Activated effector memory CD4-positive, alpha-beta T cell treated with Interleukin-2 at 50 U/mL for 16 hours (primary cell): ENCODE results near the gene PTPRCAP.
"Not testable (repeated sequence)": the region's sequence is repeated elsewhere in the genome, so short reads cannot be mapped to it uniquely, and the experiment has no call there.

ENCODE experiments used
- DNase-seq: peaks from one replicate; pipeline ENCODE4 v3.0.0-alpha.2; 2020

Gene PTPRCAP

DNA sequence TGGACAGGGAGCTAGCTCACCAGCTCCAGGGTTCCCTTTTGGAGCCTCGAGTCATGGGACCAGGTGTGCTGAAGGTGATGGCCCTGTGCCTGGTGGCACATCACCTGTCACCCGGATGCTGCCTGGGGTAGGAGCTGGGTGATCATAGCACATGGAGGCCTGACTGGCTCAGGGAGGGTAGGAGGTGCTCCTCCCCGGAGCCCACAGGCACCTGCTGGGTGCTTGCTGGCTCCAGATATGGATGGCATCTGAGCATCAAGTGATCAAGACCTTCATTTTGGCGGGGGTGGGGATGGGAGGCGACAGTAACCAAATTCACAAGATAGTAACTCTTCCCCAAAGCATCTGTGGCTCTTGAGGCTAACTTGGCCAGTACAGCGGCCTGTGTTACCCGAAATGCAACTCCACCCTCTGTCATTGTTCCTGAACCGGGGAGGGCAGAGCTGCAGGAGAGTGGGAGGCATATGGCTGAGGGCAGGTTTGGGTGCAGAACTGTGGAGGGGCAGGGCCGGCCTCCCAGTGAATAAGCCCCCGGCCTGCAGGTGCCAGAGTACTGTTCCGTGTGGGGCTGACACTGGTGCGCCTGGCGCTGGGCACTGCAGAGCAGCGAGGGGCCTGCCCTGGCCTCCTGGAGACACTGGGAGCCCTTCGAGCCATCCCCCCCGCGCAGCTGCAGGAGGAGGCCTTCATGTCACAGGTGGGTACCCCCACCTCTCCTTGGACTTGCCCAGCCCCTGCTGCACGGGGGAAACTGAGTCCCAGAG is 28.9 kb downstream of the PTPRCAP start:
- DNase-seq = no peak

DNA sequence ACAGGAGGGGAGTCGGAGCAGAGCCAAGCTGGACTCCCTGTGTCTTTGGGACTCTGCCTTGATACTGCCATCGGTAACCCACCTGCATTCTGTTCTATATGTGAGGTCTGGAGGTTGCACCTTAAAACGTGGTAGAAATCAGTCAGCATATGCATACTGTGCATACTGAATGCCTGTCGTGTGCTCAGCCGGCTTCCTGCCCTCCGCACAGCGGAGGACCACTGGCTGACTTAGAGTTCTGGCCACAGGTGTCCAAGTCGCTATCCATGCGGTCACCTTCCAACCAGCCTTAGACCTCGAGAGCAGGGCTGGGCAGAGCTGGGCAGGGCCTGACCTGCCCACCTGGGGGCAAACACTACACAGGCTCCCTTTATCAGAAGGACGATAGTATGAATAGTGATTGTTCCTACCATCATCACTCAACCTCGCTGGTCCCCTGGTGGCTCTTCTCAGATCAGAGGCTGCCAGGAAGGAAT is 29.8 kb downstream of the PTPRCAP start:
- DNase-seq = no peak

DNA sequence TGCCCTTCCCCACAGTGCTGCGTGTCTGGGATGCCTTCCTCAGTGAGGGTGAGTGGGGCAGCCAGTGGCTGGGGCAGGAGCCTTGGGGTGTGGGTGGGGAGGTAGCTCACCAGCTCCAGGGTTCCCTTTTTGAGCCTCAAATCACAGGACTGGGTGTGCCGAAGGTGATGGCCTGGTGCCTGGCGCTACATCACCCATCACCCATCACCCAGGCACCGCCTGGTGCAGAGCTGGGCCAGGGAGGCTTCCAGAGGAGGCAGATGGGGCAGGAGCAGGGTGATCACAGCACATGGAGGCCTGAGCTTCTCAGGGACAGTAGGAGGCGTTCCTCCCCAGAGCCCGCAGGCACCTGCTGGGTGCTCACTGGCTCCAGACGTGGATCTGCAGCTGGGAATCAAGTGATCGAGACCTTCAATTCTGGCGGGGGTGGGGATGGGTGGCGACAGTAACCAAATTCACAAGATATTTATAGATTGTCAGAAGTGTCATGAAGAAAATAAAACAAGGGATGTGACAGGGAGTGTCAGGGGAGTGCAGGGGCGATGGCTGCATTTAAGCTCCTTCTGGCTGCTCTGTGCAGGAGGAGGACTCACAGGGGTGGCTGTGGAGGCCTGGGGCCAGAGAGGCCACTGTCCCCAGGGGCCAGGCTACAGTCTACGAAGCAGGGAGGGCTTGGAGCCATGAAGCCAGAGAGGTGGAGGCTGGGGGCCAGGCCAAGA is 30.4 kb downstream of the PTPRCAP start:
- DNase-seq = no peak

DNA sequence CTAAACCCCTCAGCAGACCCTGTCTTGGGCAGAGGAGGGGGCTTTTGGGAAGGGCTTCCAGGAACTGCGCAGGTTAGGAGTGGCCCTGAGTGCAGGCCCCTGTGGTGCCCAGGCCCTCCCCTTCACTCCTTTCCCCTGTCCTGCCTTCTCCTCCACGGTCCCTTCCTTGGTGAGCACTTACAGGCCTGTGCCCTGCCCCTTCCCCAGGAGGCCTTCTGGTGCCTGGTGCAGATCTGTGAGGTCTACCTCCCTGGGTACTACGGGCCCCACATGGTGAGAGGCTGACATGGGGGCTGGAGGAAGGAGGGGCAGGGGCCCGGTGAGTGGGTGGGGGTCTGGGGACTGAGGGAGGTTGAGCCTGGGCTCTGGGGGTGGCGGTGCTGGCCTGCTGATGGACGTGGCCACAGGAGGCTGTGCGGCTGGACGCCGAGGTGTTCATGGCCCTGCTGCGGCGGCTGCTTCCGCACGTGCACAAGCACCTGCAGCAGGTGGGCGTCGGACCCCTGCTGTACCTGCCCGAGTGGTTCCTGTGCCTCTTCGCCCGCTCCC is 31.0 kb downstream of the PTPRCAP start:
- no peak for DNase-seq

DNA sequence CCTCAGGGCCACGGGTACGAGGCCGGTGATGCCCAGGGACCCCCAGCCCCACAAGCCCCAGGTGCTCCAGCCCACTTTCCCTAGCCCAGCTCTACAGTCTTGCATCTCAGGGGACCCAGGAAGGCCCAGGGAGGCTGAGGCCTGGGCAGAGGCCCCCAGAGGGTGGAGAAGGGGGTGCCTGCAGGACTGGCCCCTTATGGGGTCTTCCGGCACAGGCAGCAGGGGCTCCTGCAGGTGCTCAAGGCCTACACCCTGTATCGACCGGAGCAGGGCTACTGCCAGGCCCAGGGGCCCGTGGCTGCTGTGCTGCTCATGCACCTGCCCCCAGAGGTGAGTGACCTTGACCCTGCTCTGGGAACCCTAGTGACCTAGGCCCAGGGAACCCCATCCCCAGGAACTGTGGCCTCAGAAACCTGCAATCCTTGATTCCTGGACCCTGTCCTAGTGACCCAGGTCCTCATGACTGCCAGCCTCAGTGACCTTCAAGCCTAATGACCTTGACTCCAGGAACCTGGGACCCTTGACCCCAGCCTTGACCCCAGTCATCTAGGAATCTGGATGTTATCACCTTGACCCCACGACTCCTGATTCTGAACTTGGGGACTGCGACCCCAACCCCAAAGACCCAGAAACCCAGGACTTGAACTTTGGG is 31.7 kb downstream of the PTPRCAP start:
- DNase-seq = no peak

DNA sequence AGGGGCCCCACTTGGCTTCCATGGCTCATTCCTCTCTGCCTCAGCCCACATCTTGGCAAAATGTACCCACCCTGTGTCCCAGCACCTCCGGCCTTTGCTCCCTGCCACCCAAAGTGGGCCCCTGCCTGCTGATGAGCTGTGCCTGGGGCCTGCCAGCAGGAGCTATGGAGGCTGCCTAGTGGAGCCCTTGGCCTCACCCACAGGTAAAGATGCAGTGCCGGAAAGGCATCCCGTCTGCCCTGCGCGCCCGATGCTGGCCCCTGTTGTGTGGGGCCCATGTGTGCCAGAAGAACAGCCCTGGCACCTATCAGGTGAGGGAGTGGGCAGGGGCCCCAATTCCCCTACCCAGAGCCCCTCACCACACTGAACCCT is 32.3 kb downstream of the PTPRCAP start:
- DNase-seq = no peak

DNA sequence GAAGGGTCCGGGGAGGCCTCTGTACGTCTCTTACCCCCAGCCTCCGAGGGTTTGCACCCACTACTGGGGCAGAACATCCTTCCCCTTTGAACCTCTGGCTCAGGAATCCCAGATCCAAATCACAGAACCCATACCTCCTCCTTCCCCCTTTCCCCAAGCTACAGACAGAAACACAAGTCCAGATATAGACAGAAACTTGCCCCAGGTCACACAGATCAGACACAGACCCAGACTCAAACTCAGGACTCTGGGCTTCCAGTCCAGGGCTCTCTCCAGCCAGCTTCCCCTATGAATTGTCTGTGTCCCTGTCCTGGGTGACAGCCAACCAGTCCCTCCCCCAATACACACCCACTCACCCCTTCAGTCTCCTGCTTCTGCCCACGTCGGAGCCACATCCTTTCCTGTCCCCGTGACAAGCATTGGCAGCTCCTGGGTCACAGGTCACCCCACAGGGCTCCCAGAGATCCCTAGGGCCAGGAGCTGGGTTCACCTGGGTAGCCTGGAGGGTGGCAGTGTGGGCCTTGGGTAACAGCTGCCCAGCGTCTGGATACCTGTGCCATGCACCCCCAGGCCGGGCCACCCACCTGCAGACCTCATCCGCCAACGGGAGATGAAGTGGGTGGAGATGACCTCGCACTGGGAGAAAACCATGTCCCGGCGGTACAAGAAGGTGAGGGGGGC is 32.8 kb downstream of the PTPRCAP start:
- DNase-seq = peak; percentile 56

DNA sequence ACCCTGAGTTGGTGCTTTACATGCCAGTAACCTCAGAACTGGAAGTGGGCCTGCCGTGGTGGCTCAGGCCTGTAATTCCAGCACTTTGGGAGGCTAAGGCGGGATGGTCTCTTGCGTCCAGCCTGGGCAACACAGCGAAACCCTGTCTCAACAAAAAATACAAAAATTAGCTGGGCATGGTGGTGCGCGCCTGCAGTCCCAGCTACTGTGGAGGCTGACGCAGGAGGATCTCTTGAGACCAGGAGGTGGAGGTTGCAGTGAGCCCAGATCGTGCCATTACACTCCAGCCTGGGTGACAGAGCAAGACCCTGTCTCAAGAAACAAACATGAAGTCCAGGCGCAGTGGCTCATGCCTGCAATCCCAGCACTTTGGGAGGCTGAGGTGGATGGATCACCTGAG is 34.4 kb downstream of the PTPRCAP start:
- DNase-seq = not testable (repeated sequence)

DNA sequence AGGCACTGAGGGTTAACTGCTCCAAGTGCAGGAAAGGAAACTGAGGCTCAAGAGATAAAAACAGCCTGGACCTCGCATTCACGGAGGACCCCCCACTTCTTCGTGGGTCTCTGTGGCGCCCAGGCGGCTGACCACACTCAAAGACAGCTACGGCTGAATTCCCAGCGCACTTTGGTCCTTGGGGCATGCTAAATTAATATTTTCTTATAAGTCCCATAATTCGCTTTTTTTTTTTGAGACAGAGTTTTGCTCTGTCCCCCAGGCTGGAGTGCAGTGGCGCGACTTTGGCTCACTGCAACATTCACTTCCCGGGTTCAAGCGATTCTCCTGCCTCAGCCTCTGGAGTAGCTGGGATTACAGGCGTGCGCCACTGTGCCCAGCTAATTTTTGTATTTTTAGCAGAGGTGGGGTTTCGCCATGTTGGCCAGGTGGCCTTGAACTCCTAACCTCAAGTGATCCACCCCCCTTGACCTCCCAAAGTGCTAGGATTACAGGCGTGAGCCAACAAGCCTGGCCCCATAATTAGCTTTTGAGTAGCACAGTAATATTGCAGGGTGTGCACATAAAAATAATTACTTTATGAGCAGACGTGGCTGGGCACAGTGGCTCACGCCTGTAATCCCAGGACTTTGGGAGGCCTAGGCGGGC is 35.2 kb downstream of the PTPRCAP start:
- not testable (repeated sequence) for DNase-seq

DNA sequence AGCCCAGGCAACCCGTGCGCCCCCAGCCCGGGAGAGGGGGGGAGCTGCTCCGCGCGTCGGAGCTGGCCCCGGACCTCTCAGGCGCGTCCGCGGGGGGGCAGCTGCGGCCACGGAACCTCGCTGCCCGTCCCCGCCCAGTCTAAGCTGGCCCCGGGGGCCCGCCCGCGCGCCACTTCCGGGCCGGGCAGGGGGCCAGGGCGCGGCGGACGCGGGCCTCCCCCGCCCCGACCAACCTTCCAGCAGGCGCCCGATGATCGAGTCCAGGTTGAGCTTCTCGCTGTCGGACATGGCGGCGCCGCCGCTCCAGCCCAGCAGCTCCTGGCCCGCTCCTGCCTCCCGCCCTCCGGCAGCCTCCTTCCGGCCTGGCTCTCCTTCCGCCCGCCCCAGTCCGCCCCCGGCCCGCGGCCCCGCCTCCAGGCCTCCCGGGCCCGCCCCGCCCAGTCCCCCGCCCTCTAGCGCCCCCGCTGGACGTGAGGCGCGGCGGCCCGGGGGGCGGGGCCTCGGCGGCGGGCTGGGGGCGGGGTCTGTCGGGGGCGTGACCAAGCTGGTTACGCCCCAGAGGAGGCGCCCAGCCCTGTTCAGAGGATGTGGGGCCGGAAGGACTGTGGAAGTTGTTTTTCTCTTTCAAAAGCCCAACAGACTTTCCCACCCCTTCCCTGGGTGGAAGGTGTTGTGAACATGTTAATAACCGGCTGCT is 35.8 kb downstream of the PTPRCAP start, which contains the start of gene PPP1CA:
PPP1CA (minus strand) TSS at position 364 of the 697 bp plus-strand sequence; CDS start at position 288, 76 bp downstream.
- peak; percentile 87 for DNase-seq

DNA sequence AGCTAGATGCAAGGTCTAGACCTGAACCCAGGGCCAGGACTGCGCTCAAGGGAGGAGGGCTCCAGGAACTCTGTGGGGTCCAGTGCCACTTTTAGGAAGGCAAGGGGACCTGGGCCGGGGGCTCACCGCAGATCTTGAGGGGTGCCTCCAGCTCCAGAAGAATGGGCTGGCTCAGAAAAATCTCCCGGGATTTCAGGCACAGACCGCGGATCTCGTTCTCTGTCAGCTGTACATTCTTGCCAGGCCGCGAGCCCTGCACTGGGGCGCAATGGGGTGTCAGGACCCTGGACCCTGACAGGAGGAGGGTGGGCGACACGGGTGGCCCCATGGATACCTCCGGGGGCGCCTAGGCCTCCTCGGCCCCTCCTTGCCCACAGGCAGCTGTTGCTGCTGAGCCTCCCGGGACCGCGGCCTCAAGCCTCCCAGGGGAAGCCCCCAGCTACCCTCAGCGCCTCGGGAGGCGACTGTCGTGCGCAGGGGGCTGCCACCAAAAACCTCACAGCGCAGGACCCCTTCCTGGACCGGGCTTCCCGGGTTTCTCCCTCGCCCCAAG is 36.5 kb downstream of the PTPRCAP start:
- no peak for DNase-seq

DNA sequence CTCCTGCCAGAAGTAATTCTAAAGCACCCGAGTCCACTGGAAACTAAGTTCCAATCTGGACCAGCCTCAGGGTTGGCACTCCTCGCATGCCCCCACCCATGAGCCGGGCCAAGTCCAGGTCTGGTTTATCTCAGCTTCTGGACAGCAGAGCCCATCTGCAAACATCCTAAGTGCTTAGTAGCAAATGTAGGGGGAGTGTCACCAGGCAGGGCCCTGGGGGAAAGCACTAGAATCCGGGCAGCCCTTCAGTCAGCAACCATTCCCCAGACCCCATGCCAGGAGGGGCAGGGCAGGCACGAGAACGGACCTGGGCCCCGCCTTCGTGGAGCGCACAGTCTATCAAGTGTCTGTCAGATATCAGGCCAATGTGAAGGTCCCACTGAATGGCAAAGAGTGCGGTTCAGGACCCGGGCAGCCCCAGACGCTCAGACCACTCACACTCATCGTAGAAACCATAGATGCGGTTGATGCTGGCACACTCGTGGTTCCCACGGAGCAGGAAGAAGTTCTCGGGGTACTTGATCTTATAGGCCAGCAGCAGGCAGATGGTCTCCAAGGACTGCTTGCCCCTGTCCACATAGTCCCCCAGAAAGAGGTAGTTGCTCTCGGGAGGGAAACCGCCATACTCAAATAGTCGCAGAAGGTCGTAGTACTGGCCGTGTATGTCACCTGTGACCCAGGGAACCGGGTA is 37.1 kb downstream of the PTPRCAP start:
- no peak for DNase-seq

DNA sequence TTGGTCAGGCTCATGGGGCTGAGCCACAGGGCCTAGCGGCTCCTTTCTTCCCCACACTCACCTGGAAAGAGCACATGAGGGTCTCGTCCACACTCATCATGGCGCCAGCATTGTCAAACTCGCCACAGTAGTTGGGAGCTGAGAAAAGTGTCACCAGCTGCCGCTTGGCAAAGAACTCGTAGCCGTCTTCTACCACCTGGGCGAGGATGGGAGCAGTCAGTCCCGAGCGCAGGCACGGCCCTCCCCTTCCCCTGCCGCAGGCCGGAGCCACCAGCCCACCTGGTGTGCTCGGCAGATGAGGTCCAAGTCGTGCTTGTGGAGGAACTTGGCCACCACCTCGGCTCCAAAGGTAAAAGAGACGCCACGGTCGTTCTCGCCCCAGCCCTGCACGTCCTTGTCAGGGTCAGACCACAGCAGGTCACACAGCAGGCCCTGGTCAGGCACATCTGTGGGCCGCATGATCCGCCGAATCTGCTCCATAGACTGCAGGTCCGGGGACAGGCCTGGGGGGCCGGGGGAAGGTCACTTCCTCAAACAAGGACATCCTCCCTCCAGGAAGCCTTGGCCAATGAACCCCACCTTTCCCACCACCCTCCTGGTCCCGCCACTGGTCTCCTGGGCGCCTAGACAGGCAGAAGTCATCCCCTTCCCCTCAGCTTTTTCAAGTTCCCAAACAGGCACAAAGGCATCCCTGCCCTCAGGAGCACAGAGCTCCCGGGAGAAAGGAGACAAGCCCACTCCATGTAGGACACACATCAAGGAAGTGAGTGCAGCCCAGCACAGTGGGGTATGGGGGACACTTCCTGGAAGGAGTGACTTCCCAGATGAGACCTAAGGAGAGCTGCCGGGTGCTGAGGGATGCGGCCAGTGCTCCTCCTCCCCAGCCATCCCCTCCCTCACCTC is 38.6 kb downstream of the PTPRCAP start:
- no peak for DNase-seq

DNA sequence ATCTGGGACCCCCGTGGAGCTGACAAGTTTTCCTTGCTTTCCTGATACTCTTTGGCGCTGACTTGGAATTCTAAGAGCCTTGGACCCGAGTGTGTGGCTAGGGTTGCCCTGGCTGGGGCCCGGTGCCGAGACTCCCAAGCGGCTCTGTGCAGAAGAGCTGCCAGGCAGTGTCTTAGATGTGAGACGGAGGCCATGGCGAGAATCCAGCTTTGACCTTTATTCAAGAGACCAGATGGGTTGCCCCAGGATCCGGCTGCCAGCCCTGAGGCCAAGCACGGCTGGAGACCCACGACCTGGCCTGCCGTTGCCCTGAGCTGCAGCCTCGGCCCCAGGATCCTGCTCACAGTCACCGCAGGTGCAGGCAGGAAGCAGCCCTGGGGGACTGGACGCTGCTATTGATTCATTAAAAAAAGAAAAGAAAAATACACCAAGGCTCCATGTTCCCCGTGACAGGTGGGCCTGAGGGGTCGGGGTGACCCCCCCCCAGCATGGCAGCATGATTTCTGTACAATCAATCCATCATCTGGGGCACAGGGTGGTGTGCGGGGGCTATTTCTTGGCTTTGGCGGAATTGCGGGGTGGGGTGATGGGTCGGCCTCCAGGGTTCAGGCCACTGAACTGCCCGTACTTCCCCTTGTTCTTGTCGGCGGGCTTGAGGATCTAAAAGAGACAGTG is 39.4 kb downstream of the PTPRCAP start:
- DNase-seq = no peak

DNA sequence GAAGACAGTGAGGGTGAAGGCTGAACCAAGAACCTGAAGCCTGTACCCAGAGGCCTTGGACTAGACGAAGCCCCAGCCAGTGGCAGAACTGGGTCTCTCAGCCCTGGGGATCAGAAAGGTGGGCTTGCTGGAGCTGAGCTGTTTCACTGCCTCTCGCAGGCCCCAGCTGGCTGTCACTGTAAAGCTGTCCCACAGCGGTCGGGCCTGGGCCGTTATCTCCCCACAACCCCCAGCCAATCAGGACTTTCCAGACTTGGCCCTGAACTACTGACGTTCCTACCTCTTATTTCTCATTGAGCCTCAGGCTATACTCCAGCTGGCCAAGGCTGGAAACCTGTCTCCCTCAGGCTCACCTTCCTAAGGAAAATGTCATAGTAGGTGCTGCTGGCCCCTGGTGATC is 39.9 kb downstream of the PTPRCAP start:
- DNase-seq = no peak

DNA sequence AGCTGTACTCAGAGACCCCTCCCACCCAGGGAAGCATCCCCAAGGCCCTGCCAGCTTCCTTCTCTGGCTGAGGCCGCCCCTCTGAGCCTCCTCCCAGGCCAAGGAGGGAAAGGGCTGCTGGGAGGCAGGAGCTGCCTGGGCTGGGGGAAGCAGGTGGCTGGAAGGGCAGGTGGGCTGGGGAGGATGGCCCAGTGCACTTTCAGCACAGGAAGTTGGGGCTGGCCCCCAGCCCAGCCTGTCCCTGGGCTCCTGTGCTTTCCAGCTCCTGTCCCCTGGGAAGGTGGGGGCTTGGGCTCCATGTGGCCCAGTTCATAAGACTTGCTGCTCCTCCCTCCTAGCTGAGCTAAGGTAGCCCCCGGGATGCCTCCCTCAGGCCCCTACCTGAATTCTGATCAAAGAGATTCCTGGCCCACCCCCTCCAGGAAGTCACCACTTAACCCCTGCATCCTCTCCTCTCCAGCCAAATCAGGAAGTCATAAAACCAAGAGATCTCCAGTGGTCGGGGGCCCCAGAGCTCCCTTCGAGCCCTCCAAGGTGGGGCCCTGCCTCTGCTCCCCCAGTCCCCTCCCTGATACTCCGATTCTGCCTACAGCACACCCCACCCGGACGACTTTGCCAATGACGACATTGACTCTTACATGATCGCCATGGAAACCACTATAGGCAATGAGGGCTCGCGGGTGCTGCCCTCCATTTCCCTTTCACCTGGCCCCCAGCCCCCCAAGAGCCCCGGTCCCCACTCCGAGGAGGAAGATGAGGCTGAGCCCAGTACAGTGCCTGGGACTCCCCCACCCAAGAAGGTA is 40.7 kb downstream of the PTPRCAP start:
- no peak for DNase-seq

DNA sequence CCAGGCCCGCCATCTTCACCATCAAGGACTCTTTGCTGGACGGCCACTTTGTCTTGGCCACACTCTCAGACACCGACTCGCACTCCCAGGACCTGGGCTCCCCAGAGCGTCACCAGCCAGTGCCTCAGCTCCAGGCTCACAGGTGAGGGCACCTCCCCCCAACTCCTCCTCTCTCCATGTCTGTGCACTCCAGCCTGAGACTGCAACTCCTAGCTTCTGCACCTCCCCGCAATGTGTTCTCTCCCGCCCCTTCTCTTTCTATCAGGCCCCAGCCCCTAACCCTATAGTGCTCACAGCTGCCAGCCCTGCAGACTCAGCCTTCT is 41.3 kb downstream of the PTPRCAP start:
- no peak for DNase-seq

DNA sequence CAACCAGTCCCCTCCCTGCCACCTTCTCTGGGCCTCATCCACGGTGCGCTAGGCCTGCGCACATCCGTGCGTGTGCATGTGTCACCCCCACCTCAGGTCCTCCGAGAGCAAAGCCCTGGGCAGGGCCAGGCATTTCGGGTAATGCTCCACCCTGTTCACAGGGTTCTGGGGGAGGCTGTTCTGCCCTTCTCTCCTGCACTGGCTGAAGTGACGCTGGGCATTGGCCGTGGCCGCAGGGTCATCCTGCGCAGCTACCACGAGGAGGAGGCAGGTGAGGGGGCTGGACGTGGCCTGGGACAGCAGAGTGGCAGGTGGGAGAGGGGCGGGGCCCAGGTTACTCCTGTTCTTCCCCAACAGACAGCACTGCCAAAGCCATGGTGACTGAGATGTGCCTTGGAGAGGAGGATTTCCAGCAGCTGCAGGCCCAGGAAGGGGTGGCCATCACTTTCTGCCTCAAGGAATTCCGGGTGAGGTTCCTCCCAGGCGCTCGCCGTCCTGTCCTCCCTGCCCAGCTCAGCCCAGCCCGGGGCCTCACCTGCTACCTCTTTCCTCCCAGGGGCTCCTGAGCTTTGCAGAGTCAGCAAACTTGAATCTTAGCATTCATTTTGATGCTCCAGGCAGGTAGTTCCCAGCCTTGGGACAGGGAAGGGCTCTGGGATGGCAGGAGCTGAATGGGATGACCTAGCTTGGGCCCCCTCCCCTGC is 41.8 kb downstream of the PTPRCAP start:
- DNase-seq = no peak
